HG02759 (cell line): ENCODE results near the gene CHAT.
"Not testable (repeated sequence)": the region's sequence is repeated elsewhere in the genome, so short reads cannot be mapped to it uniquely, and the experiment has no call there.

Experiments used
- ATAC-seq: cut with Tn5 transposase; IDR thresholded peaks from one replicate; pipeline ENCODE4 v1.9.1; 2021; ENCODE audit warnings: mild to moderate bottlenecking, moderate library complexity; ENCODE audit not compliant: unreplicated experiment

Gene CHAT

DNA sequence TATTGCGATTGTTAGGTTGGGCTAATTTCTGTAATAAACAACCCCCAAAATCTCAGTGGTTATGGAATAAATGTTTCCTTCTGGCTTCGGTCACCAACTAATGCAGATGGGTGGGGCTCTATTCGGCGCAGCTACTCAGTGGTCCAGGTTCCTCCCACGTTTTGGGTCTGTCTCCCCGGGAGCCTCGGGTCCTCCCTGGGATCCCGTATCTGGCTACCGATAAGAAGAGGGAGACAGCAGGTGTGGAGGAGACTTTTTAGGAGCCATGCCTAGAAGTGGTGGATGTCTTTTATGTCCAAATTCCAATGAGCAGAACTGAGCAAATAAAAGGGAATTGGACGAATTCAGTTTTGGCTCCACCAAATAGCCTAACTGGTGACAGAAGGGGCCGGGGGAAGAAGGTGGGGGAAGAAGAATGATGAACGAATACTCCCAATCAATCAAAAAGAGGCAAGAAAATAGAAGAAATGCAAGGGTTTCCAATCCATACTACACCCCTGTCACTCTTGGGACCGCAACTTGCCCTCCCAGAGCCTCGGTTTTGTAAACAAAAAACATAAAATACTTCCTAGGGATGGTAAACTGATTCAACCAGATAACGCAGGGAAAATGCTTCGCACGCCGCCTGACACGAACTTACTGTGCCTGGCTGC is 65.1 kb downstream of the CHAT start:
- ATAC-seq, result no peak

DNA sequence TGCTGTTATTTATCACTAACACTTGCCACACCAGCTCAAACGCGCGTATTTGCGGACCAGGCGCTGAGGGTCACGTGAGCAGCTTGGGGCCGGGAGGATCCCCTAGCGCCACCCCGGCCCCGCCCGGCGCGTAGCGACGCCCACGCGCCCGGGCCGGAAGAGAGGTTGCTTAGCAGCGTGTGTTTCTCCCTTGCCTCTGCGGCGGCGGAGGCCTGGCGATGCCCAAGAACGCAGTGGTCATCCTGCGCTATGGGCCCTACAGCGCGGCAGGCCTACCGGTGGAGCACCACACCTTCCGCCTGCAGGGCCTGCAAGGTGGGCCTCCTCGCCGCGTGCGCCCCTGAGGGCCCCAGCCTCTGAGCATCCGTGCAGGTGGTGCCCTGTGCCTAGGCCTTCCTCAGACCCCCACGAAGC is 65.7 kb downstream of the CHAT start, which contains the start of gene C10orf53:
Gene C10orf53, plus strand, starts transcription at position 172 of the 414 bp plus-strand sequence. Its CDS starts 47 bp downstream, at position 219.
- peak; percentile 66 for ATAC-seq

DNA sequence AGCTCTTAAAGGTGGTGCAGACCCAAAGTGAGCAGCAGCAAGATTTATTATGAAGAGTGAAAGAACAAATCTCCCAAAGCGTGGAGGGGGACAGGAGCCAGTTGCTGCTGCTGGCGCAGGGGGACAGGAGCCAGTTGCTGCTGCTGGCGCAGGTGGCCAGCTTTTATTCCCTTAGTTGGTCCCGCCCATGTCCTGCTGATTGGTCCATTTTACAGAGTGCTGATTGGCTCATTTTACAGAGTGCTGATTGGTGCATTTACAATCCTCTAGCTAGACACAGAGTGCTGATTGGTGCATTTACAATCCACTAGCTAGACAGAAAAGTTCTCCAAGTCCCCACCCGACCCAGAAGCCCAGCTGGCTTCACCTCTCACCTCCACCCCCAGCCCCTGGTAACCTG is 68.6 kb downstream of the CHAT start:
- not testable (repeated sequence) for ATAC-seq

DNA sequence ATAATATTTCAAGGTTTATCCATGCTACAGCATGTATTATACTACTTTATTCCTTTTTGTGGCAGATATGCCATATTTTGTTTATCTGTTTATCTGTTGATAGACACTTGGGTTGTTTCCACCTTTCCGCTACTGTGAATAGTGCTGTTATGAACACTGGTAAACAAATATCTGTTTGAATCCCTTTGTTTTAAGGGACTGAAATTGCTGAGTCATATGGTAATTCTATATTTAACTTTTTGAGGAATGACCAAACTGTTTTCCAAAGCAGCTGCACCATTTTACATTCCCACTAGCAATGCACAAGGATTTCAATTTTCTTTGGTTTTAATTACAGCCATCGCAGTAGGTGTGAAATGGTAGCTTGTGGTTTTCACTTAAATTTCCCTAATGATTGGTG is 69.0 kb downstream of the CHAT start:
- no peak for ATAC-seq

DNA sequence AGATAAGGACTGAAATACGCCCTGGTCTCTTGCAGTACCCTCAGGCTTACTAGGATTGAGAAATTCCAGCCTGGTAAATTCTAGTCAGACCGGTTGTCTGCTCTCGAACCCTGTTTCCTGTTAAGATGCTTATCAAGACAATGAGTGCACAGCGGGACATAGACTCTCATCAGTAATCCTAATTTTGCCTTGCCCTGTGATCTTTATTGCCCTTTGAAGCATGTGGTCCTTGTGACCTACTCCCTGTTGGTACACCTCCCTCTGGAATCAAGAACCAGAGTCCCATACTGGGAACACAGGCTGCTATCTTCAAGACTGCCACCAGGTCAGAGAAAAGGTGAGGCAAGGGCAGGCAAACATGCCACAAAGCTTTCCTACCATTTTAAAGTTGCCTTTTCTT is 72.8 kb downstream of the CHAT start:
- ATAC-seq, result no peak

DNA sequence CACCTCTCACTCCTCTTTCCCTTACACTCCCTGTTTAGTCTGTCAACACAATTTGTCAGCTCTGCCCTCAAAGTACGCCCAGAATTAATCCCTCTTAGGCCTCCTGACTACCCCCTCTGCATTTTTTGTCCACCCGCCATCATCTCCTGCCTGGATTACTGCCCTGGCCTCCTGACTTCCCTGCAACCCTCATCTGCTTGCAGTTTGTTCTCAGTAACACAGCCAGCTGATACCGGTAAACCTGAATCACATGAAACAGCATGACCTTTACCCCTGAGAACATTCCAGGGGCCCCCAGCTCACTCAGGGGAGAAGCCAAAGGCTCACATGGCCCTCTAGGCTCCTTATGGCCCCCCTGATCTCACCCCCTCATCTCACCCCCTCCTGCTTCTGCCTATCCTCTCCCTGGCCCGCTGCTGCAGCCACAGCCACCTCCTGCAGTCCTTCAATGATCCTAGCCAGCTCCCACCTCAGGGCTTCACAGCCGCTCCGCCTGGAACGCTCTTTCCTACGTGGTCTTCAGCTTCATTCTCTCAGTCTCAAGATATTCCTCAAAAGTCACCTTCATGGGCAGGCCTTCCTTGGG is 74.5 kb downstream of the CHAT start:
- ATAC-seq, result no peak

DNA sequence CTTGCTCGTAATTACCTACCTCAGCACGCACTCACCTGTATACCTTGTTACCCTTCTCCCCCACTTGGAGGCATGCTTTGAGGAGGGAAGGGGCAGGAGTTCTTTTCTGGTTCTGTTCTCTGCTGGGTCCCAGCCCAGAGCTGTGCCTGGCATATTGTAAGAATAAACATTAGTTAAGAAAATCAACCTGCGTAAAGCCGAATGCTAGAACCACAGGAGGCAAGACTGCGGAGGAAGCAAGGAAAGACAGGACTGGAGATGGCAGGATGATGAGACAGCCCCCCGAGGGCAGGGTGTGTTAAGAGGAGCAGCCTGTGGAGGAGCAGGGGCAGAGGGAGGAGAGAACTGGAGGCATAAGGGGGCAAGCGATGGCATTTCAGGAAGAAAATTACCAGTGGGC is 75.1 kb downstream of the CHAT start:
- ATAC-seq, result no peak

DNA sequence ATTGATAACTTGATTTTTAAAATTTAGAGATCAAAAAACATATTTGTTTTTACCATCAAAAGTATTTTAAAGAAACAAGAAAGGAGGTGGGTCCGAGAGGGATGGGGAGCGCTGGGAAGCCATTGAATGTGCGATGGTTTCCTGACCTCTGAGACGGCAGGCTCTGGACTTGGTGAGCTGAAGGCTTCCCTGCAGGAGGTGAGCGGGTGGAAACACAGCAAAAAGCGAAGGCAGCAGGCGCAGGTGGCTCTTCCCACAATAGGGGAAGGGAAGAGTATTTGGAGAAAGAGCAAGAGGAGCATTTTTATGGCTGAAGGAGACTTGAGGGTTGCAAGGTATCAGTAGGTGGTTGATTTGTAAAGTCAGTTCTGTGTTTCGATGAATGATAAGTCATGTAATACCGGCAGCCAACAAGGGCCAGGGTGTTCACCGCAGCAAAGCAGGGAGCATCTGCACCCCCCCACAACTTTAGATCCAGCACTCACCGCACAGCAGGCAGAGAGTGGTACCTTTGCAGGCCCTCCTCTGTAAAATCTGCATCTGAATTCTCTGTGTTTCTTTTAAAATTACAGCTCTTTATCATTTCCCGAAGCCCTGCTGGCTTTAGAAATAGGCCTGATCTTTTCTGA is 76.2 kb downstream of the CHAT start:
- ATAC-seq, result no peak

DNA sequence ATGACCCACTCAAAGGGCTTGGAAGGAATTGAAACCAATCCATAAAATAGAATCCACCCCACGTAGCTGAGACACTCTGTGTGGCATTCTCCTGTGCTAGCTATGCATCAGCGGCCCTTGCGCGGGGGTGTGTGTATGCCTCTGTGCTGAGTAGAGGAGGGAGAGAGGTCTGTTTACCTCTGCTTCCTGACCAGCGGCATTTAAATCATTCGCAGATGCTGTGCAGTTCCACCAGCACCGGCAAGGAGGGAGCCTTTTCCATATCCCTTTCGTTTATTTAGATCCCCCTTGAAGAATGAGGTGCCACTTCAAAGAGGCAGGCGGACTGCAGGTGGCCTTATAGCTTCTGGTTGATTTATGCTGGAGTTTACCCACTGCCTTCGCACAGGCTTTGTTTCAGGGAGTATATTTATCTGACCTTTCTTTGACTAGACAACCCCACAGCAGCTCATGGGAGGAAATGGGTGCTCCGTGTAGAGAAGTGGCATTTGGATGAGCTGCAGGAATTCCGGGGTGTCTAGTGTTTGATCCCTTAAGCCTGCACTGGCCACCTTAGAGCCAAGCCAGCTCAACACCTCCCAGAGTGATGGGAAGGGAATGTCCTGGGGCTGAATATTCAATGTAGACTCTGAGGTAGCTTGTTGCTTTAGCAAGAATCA is 77.0 kb downstream of the CHAT start:
- no peak for ATAC-seq

DNA sequence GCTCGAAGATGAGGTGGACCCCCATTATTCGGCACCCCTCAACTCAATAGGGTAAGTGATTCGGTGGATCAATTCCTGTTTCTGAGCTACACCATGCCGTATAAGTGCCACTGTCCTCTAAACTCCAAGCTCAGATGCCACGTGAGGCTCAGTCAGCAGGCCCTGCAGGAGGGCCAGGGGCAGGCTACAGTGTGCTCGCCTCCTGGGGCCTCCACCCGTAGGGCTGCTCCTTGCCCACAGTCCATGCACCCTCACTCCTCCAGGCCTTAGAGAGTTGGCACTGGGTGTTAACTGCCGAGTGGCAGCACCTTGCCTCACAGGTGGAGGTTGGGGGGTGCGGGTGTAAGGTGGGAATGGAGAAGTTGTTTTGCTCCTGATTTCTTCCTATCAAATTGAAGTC is 77.8 kb downstream of the CHAT start:
- ATAC-seq, result no peak

DNA sequence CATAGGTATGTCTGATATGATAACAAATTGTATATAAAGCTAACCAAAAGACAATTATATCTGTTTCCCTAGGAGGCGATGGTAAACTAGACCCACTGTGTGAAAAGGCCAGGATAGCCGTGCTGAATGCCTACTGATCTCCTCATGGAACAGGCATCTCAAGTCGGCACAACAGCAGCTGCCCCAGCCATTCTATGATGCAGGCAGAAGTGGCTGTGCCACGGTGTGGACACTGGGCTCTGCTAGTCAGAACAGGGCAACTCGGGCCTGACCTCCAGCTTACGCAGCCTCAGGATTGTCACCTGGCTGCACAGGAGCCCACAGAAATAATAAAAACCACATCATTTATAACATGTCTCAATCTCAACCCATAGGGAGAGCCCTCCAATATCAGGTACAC is 80.6 kb downstream of the CHAT start:
- no peak for ATAC-seq

DNA sequence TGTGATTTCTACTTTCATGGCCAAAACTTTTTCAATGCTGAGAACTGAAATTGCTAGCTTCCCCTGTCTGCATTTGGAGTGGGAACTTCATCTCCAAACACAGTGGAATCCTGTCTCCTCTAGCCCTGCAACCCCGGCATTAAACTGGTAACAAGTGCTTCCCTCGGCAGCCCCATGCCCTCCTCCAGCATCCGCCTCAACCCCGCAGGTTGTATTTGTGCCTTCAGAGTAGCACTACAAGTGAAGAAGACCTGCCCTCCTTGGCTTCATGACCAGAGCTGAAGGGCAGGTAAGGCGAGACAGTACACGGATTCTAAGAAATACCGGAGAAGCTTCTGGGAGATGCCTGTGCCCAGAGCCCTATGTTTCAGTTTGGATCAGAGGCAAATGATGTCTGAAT is 82.5 kb downstream of the CHAT start:
- ATAC-seq, result no peak

DNA sequence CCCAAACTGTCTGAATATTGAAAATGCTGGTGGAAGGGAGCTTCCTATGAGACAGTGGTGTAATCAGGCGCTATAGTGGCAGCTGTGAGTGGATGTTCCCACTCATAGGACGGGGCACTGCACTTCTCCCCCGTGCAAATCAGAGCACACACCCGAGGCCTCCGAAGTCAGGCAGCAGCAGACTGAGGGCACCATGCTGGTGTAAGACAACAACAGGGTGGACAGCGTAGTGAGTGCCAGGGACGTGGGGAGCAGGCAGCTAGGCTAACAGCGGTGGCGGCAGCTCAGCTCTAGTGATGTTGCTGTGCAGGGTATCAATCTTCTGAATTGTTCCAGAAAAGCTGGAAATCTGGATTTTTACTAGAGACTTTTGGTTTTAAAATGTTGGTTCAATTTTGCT is 84.8 kb downstream of the CHAT start:
- ATAC-seq, result no peak

DNA sequence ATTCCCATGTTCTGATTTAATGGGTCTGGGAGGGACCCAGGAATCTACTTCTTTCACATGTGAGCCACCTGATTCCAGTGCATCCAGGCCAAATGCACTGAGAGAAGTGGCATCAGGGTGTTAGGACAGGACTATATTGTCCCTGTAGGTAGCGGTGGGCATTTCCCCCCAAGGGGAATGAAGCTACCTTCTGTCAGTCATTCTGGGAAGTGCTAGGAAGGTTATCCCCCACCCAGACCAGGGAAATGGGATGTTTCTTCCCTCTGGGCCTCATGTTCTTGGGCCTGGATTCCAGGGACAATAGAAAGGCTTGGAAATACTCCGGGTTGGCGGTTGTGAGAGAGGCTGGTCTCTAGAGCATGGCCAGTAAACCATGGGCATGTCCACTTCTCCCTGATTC is 86.4 kb downstream of the CHAT start:
- no peak for ATAC-seq

DNA sequence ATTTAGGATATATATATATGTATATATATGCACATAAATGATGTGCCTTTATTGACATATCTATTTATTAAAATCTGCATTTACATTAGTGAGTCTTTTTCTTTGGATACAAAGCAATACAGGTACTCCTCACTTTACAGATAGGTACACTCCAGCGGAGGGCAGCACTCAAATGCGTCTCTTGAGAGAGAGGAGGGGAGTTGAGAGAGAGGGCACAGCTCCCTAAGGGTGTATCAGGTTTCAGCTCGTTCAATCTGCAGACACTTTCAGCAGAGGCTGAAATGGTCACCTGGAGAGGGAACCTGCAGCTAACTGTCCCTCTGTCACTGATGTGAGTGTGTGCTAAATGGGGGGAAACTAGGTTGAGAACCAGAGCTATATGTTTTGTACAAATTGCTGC is 87.2 kb downstream of the CHAT start:
- no peak for ATAC-seq

DNA sequence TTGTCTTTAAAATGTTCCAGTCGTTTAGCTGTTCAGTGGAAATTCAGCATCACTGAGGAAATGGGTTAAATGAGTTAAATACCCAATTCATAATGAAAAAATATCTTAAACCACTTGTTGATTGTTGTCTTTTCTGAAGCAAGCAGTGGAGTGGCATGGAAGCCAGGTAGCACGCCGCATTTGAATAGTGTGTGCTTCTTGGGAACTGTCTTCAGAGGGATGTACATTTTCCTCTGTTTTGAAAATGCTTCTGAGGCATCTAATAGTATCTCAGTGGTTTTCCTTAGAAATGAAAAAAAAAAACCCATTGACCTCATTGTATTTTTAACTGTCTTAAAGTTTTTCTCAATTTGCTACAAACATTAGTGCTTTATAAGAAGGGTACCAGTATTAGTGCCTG is 93.7 kb downstream of the CHAT start:
- ATAC-seq, result no peak

DNA sequence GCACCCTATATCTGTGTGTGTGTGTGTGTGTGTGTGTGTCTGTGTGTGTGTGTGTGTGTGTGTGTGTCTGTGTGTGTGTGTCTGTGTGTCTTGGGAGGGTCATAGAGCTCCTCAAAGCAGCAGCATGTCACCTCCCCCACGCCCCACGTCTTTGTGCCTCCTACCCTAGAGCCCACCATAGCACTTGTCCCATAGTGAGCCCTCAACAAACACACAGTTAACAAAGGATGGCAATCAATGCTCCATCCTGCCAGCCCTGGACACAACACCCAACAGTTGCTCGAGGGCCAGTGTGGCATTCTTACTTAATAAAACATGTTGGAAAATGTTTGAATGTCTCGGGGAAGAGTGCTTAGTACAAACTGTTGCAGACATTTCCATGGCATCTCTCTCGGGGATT is 96.1 kb downstream of the CHAT start:
- ATAC-seq, result no peak

DNA sequence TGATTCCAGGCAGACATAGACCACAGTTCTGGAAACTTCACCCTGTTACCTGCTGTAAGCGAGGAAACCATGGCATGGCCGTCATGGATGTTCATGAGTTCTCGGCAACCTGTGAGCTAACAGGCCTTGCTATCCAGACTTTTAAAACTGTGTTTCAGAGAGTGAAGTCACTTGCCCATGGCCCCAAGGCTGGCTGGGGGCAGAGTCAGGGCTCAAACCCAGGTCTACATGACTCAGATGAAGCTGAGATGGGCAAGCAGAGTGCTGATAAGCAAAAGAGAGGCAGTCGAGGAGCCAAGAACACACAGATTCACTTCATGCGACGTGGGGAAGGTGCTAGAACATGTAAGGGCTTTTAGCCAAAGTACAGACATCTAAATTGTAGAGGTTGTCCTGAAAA is 97.1 kb downstream of the CHAT start:
- no peak for ATAC-seq

DNA sequence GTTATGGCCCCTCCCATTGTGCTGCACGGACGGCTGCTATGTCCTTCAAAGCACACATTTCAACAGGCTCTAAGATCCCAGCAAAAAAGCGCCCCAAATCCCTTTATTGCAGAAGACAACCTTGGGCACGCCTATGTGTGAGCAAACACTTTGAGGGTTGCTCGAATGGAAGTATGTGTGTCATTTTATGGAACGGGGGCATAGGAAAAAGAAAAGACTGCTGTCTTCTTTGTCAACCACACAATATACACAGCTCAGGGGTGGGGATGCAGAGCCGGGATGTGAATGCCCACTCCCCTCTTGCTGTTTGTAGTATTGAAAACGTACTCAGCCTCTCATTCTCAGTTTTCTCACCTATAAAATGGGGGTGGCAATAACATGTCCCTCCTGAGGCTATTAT is 97.6 kb downstream of the CHAT start:
- ATAC-seq, result no peak

DNA sequence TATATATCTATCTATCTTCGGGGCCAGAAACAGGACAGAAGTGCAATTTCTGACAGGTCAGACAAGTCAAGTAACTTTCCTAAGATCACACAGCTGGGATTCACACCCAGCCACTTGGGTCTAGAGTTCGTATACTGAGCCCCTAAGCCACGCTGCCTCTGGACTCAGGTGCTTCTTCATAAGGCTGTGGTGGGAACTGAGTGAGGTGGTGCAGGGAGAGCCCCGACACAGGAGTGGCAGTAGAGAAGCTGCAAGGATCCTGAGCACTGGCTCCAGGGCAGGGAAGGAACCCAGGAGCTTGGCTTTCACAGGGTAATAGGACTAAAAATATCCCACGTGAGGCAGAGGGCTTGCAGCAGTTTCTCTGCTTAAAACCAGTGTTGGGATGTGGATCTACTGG is 99.4 kb downstream of the CHAT start:
- ATAC-seq, result no peak
